ENCODE data around the gene STK11.

STK11 gene, protein sequence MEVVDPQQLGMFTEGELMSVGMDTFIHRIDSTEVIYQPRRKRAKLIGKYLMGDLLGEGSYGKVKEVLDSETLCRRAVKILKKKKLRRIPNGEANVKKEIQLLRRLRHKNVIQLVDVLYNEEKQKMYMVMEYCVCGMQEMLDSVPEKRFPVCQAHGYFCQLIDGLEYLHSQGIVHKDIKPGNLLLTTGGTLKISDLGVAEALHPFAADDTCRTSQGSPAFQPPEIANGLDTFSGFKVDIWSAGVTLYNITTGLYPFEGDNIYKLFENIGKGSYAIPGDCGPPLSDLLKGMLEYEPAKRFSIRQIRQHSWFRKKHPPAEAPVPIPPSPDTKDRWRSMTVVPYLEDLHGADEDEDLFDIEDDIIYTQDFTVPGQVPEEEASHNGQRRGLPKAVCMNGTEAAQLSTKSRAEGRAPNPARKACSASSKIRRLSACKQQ

DNA sequence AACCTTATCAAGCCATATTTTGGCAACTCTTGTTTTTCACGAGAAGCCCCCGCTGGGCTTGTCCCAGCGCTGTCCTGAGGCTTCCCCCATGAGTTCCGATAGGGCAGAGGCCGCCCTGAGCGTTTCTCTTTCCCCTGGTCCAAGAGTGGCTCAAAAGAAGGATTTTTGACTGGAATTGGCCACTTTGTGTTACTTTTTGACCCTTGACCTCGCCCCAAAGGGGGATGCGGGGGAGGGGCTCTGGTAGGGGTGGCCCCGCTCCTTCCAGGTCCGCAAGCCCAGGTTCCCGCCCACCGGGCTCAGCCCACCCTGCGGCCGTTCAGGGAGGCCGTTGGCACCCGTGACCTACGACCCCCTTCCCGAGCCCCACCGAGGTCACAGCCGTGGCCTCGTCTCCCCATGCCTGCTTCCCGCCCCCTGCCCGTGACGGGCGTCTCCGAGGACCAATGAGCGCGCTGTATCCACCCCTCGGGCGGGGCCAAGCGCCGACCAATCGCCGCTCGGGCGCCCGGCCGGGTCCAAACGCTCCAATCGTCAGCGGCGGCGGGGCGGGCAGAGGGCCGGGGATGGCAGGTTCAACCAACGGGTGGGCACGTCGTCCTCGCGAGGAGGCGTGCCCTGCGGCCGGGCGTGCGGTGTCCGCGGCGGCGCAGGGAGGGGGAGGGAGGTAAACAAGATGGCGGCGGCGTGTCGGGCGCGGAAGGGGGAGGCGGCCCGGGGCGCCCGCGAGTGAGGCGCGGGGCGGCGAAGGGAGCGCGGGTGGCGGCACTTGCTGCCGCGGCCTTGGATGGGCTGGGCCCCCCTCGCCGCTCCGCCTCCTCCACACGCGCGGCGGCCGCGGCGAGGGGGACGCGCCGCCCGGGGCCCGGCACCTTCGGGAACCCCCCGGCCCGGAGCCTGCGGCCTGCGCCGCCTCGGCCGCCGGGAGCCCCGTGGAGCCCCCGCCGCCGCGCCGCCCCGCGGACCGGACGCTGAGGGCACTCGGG is at the start of gene STK11:
Gene STK11, plus strand, starts transcription at position 665 of the 986 bp plus-strand sequence. CDS start 1,136 bp downstream, outside the sequence.
- peak; percentile 100 for DNase-seq (ENCODE audit: low spot score)

DNA sequence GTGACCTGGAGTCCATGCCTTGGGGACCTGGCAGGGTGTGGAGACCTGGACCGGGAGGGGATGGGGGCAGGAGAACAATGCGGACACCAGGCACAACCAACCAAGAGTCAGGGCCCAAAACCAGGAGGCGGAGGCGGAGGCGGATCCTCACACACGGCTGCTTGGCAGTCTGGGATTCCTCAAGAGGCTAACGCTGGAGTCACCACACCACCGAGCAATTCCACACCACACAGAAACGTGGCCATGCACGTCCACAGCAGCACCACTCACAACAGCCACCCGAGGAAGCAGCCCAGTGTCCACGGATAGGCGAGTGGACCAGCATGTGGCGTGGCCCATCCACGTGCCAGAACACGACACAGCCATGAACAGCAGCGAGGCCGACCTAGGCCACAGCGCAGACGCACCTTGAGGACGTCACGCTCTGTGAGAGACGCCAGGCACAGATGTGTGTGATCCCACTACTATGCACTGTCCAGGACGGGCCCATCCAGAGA is 49.2 kb upstream of the STK11 start:
- DNase-seq (ENCODE audit: low spot score), result peak; percentile 73

DNA sequence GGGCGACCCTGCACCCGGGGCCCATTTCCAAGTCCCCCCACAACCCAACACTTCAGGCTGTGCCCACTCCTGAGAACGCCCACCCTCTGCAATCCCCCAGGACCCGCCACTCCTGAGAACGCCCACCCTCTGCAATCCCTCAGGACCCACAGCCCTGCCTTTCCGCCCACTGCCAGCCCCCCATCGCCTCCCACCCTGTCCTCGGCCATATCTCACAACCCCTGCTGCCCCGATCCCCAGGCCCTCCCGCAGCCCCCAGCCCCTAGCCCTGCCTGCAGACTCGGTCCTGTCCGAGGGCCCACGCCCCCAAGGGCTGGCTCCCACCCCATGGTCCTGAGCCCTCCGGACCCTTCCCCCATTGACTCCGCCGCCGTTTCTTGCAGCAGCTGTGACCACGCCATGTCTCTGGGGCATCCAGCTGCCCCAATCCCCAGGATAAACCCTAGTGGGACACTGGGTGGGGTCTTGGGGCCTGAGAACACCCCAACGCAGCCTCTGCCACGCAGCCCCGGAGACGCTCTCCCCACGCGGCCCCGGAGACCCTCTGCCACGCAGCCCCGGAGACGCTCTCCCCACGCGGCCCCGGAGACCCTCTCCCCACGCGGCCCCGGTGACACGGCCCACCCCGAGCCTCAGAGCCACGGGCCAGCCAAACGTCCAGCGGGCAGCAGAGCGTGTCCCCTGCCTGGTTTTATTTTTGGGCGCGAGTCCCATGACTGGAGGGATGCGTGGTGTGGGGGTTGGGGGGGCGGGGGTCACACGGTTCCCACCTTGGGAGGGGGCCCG is 48.6 kb upstream of the STK11 start:
- no peak for DNase-seq (ENCODE audit: low spot score)

DNA sequence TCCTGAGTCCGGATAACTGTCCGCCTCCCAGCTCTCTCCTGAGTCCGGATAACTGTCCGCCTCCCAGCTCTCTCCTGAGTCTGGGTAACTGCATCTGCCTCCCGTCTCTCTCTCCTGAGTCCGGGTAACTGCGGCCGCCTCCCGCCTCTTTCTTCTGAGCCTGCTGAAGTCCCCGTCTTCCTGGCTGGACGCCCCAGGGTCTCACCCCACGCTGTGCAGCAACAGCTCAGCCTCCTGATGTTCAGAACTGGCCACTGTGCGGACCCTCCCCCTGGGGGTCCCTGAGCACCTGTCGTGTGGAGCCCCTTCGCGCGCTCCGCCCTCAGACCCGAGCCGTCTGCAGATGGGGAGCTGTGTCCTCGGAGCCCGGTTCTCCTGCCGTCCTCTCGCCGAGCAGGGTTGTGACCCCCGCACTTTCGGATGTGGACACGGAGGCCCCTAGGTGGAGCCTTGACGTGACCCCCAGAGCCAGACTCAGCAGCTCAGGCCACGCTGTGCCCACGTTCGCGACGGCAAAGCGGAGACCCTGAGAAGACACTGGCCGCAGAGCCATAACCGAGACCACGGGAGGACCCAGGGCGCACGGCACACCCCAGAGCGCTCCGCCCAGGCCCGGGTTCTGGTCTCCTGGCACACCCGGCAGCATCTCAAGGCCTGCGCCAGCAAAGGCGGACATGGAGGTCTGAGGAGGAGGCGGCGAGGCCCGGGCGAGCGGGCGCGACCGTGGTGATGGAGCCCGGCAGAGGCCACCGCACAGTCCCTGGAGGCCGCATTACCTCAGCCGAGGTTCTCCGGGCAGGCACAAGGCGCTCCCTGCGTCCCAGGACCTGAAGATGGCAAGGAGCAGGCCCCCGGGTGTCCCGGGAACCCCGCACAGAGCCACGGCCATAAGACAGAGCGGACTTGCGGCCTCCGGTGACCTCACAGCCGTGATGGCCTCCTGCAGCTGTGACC is 47.4 kb upstream of the STK11 start:
- no peak for DNase-seq (ENCODE audit: low spot score)

DNA sequence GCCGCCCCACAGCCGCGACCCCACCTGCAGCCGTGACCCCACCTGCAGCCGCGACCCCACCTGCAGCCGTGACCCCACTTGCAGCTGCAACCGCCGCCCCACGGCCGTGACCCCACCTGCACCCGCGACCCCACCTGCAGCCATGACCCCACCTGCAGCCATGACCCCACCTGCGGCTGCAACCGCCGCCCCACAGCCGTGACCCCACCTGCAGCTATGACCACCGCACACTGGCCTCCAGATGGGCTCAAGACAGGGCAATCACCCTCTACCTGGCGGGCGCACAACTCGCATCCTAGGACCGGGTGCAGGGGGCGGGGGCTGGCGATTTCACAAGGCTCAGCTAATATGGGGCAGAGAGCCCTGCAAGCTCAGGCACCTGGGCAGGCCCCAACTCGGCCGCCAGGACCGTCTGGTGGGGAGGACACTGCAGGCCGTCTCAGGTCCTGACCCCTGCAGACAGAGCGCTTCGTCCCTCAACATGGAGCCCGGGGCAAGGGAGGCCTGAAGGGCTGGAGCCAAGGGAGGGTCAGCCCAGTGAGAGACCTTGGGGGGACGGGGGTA is 46.6 kb upstream of the STK11 start:
- DNase-seq (ENCODE audit: low spot score), result no peak

DNA sequence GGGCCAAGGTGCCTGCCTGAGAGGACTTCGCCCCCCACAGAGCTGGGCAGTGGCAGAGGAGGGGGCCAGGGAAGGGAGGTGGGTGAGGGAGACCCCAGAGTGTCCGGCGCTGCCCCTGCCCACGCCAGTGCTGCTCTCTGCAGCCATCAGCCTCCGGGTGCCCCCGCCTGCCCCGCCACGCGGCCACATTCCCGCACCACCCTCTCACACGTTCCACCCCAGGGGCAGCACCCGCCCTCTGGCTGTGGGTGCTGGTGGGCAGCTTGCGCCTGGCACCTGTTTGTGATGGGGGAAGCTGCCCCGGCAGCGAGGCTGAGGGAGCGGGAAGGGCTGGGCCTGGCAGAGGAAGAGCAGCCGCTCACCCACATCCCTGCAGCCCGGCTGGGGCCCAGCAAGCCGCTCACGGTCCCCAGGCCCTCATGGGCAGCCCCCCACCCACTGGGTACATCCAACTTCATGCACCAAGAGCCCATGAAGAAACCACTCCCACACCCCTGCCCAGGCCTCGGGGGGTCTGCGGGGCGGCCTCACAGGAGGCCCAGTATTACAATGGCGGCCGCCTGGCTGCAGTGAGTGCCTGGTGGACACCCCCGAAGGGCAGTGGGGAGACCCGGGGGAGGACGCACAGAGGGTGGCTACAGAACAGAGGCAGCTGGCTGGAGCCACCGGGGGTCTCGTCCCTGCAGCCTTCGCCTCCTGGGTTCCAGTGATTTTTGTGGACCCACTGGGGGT is 45.5 kb upstream of the STK11 start:
- DNase-seq (ENCODE audit: low spot score), result no peak

DNA sequence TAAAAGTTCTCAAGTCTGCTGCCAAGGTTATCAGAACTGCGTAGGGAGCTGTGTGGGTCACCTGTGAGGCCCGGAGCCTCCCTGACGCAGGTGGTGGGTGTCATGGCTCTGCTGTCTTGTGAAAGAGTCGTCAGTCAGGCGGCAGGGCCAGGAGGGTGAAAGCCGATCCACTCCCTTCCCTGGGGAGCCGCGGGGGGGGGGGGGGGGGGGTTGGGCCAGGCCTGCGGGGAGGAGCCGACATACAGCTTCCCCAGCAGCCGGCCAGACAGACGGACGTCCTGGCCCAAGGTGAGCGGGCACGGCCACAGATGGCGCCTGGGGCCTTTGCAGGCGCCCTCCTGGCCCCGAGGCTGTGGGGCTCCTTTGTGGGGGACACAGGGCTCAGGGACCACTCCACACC is 43.9 kb upstream of the STK11 start:
- DNase-seq (ENCODE audit: low spot score), result peak; percentile 37

DNA sequence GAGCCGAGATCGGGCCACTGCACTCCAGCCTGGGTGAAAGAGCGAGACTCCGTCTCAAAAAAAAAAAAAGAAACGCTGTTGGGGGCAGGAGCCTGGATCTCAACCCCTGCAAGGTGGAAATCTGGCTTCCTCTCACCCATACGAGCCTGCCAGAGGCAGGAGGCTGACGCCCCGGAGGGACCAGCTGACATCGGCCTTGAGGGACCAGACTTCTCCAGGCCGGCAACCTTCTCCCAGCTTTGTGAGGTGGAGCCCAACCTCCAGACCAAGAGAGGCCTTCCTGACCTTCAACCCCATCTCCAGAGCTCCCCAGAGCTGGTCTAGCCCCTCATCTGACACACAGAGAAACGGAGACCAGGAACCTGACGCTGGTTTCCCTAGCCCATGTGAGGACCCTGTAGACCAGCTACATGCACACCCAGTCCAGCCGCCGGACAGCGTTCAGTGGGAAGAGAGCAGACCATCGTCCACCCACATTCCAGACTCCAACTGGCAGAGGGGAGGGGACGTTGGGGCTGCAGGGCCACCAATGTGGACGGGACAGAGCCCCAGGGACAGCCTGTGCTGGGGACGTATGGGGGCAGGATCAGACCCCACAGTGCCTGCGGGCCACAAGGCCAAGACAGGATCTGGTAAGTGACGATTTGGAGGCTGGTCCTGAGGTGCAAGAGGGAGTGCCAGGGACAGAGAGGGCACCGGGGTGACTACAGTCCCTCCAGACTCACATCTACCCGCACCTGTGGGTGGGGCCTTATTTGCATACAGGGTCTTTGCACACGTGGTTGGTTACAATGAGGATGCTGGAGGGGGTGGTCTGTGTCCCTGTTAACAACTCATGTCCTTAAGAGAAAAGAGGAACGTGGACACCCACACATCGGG is 42.9 kb upstream of the STK11 start:
- DNase-seq (ENCODE audit: low spot score), result no peak

DNA sequence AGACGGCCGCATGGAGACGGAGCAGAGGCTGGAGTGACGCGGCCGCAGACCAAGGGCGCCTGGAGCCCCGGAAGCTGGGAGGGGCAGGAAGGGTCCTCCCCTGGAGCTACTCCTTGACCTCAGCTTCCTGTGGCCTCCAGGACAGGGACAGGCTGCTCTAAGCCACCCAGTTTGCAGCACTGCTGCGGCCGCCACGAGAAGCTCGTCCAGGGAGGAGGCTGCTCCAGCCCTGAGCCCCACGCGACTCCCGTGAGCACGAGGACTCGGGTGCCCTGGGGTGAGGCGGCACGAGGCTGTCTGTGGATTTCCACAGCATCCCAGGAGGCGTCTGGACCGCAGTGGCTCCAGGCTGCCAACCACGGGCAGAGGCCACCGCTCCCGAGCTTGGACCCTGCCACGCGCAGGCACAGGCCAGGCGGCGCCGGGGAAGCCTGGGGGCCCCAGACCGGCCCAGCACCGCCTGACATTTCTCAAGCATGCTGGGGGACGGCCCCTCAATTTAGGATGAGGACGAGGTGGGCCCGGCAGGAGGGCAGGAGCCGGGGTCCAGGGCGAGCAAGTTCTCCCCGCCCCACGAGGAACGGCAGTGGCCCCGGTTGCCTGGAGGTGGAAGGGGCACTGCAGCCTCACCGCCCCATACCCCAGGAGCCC is 42.2 kb upstream of the STK11 start:
- no peak for DNase-seq (ENCODE audit: low spot score)

DNA sequence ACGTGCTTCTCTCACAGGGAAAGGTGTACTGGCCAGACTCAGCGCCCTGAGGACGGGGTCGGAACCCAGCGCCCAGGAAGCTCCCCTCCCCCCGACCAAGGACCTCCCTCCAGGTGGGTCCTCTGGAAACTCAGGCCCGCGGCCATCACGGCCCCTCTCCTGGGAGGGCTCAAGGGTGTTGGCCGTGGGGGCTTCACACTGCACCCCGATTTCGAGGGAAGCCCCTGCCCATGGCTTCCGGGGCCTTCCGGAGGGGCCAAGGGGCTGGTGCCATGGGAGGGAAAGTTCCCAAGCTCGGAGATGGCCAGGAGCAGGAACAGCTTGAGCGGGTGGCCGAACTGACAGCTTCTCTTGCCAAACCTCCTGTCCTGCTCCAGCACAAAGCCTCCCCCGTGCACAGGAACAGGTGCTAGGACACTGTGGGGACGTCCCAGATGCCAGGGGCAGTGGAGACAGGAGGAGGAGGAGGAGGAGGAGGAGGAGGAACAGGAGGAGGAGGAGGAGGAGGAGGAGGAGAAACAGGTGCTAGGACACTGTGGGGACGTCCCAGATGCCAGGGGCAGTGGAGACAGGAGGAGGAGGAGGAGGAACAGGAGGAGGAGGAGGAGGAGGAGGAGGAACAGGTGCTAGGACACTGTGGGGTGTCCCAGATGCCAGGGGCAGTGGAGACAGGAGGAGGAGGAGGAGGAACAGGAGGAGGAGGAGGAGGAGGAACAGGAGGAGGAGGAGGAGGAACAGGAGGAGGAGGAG is 41.5 kb upstream of the STK11 start:
- DNase-seq (ENCODE audit: low spot score), result no peak

DNA sequence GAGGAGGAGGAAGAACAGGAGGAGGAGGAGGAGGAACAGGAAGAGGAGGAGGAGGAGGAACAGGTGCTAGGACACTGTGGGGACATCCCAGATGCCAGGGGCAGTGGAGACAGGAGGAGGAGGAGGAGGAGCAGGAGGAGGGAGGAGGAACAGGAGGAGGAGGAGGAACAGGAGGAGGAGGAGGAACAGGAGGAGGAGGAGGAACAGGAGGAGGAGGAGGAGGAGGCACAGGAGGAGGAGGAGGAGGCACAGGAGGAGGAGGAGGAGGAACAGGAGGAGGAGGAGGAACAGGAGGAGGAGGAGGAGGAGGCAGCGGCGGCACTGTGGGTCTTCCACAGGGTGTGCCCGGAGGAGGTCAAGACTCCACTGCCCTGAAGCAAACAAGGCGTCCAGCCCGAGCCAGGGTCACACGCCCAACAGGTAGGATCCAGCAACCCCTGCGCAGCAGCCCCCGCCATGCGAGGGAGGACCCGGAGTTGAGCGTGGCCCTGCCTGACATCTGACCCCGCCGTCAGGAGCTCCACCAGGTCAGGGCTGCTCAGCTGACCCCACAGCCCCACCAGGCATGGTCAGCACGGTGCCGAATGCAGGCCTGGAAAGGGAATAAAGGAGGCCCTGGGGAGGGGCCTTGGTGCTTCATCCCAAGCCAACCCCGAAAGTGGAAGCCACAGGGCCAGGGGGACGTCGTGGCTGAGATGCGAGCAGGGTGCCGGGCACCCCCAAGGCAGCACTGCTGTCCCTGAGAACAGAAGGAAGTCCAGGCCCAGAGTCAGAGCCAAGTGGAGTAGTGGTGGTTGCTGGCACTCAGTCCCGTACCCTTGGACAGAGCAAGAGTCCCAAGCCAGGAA is 40.7 kb upstream of the STK11 start:
- no peak for DNase-seq (ENCODE audit: low spot score)

DNA sequence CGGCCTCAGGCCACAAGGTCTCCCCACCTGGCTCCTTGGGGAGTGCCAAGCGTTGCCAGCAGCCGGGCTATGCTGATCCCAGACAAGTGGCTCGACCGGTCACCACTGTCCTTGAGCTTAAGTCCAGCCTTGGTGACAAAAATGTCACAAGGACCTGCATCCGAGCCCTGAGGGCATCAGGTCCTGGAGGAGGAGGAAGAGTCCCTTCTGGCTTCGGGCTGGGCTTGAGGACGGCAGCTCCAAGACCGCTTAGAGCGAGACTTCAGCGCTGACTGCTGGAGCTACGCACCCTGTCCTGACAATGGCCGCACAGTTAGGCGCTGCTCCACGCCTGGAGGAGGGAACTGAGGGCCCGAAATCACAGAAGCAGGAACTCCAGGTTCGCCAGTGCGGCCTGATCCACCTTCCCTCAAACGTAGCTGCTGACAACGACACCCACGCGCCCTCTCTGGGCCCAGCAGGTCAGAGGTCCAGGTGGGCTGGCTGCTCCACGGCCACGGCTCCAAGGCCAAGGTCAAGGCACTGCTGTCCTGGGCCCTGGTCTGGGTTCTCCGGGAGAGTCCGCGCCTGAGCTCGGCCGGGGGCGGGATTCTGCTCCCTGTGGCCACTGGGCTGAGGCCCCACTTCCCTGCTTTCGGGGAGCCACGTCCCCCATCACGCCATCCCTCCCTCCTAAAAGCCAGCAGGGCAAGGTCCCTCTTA is 38.6 kb upstream of the STK11 start:
- DNase-seq (ENCODE audit: low spot score), result no peak

DNA sequence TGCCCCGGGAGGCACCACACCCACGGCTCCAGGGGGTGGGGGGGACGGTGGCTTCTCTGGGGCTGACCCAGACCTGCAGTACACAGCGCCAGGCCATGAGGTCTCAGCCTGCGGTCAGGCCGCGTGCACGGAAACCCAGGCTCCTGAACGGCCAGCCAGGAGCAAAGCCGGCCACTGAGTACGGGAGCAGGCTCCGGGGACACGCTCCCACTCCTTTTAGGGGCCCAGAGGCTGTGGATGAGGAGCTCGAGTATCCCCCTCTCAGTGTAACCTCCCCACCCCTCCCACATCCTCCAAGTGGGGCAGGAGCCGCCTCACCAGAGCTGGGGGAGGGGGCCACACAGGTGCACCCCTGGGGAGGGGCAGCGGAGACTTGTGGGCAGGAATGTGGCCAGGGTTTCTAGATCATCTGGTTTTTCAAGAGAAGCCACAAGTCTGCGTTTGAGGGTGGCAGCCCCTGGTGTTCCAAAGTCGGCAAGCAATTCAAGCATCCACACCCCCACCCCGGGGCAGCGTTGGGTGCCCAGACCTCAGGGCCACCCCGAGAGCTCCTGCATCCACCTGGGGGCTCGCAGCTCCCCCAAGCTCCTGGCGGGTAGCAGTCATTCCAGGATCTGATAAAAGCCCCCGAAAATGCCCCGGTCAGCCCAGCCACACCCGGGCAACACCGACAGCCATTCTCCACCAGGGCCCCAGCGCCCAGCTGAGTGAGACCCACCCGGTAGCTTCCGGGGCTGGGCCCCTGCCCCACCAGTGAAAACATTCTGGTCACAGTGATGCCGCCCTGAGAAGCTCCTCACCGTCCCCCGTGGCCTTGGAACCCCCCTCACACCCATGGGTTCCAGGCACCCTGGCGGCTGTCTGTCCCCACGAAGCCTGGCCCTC is 37.6 kb upstream of the STK11 start:
- no peak for DNase-seq (ENCODE audit: low spot score)

DNA sequence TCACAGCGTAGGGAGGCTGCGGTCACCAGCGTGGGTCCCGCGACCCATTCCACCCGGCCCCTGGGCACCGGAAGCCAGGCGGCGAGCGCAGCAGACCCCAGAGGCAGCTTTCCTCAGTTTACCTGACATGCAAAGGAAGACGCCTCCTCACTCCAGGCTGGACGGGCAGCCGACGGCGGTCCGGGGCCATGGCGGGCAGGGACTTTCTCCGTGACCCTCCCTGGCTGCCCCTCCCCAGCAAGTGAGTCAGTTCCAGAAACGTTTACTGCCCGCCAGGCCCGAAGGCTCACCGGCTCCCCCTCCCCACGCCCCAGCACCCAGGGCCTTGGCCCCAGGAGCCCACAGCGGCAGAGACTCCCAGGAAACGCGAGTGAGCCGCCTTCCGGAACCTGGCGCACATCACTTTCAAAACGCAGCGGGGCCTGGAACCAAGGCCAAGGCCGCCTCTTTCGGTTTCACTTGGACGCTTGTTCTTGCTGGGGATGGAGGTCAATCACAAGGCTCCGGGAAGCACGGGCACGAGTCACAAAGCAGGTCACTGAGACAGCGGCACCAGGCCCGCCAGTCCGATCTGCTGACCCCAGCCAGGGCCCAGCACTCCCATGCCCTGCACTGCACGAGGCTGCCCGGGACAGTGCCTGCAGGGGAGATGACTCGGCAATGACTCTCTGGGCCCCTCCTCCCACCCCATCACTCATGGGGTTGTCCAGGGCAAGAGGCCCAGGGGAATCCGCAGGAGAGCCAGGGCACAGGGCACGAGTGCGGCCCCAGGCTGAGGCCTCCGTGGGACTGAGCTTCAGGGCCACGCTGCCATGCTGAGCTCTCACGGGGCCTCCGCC is 36.8 kb upstream of the STK11 start:
- DNase-seq (ENCODE audit: low spot score), result peak; percentile 72

Data from AG08395 (cell line).